PC-3 (cell line): ENCODE data around the gene OR52N1. TPM values are rescaled to one million over a fixed set of nuclear protein-coding genes. Genes with fewer than 3 reads are reported as not detected.

ENCODE experiments used
- ATAC-seq: fragments of 200-7000 bp; cut with Tn5 transposase; 2 replicates; pipeline ENCODE4 v1.9.1; 2020; ENCODE audit warnings: mild to moderate bottlenecking, moderate library complexity
- Bru-seq: library from RNA; stranded (reverse); fragments of 400-500 nt; gene quantifications from one replicate; lab custom pipeline; 2021; lab: Mats Ljungman, UMichigan
- BruChase-seq, 2 experiments: library from RNA; stranded (reverse); fragments of 400-500 nt; gene quantifications; one replicate each; lab custom pipeline; 2021; lab: Mats Ljungman, UMichigan
- BruUV-seq: library from RNA; stranded (reverse); fragments of 400-500 nt; replicated peaks from 2 replicates; lab custom pipeline; 2021; lab: Mats Ljungman, UMichigan
- CTCF ChIA-PET: fragments of 300-600 bp; sonication (Branson Sonifier 250); formaldehyde crosslinking; loops from one replicate; lab custom pipeline; 2022; ENCODE audit warnings: antibody characterized with exemption; lab: Charles Lee
- POLR2A ChIA-PET: fragments of 300-600 bp; sonication (Branson Sonifier 250); formaldehyde crosslinking; loops from one replicate; lab custom pipeline; 2022; ENCODE audit warnings: antibody characterized with exemption; ENCODE audit not compliant: unreplicated experiment; lab: Charles Lee
- DNase-seq: peaks from one replicate; pipeline ENCODE4 v3.0.0-alpha.2; 2015
- H2AFZ ChIP-seq: fragments of 300-600 bp; sonication (generic); 2 replicates; pipeline ENCODE4 v1.6.0; 2016; ENCODE audit warnings: antibody characterized with exemption, low read length
- H3F3A ChIP-seq: fragments of 300-600 bp; sonication (generic); one replicate; pipeline ENCODE4 v1.6.0; 2017; ENCODE audit warnings: antibody characterized with exemption, low read length, control low read depth, mild to moderate bottlenecking; ENCODE audit not compliant: unreplicated experiment
- H3K27ac ChIP-seq: fragments of 300-600 bp; sonication (generic); 2 replicates; pipeline ENCODE4 v1.5.1; 2016; ENCODE audit warnings: mild to moderate bottlenecking, low read length
- H3K27me3 ChIP-seq: fragments of 300-600 bp; sonication (generic); 2 replicates; pipeline ENCODE4 v1.6.1; 2016; ENCODE audit warnings: low read length, mixed read lengths
- H3K36me3 ChIP-seq: fragments of 300-600 bp; sonication (generic); 2 replicates; pipeline ENCODE4 v1.6.1; 2016; ENCODE audit warnings: low read depth, mixed run types, low read length, mixed read lengths
- H3K4me1 ChIP-seq: fragments of 300-600 bp; sonication (generic); 2 replicates; pipeline ENCODE4 v1.5.1; 2016; ENCODE audit warnings: low read length; ENCODE audit not compliant: insufficient read depth
- H3K4me2 ChIP-seq: fragments of 300-600 bp; sonication (generic); 2 replicates; pipeline ENCODE4 v1.6.0; 2016; ENCODE audit warnings: low read length
- H3K4me3 ChIP-seq: fragments of 300-600 bp; sonication (generic); 2 replicates; pipeline ENCODE4 v1.5.1; 2016; ENCODE audit warnings: mild to moderate bottlenecking, low read length, mixed read lengths
- H3K79me2 ChIP-seq: fragments of 300-600 bp; sonication (generic); 2 replicates; pipeline ENCODE4 v1.6.1; 2017; ENCODE audit warnings: low read length, mixed read lengths
- H3K9ac ChIP-seq: fragments of 300-600 bp; sonication (generic); 2 replicates; pipeline ENCODE4 v1.6.0; 2016; ENCODE audit warnings: mild to moderate bottlenecking, low read length
- H3K9me2 ChIP-seq: fragments of 300-600 bp; sonication (generic); replicated peaks from 2 replicates; pipeline ENCODE4 v1.6.1; 2016; ENCODE audit warnings: mixed run types, low read length, mixed read lengths
- H3K9me3 ChIP-seq: fragments of 300-600 bp; sonication (generic); 2 replicates; pipeline ENCODE4 v1.6.1; 2016; ENCODE audit warnings: low read length, mixed read lengths
- H4K20me1 ChIP-seq: fragments of 300-600 bp; sonication (generic); 2 replicates; pipeline ENCODE4 v1.6.1; 2016; ENCODE audit warnings: low read length, mixed read lengths
- CTCF ChIP-seq: fragments of 300-600 bp; sonication (generic); conservative IDR thresholded peaks from 2 replicates; pipeline ENCODE4 v1.5.1; 2017; ENCODE audit warnings: antibody characterized with exemption, low read depth, mild to moderate bottlenecking, low read length
- EZH2 ChIP-seq: fragments of 300-600 bp; sonication (generic); IDR thresholded peaks from one replicate; pipeline ENCODE4 v1.6.1; 2017; ENCODE audit warnings: antibody characterized with exemption, mild to moderate bottlenecking, low read length; ENCODE audit not compliant: unreplicated experiment
- EZH2phosphoT487 ChIP-seq: fragments of 300-600 bp; sonication (generic); IDR thresholded peaks from 2 replicates; pipeline ENCODE4 v1.6.1; 2018; ENCODE audit warnings: mild to moderate bottlenecking, antibody characterized with exemption, low read length, borderline replicate concordance
- intact Hi-C: fragments of 100-400 bp; cut with micrococcal nuclease; formaldehyde crosslinking; loops from 2 replicates; pipeline ENCODE4 v1.9.0; 2023
- long read RNA-seq: library from polyadenylated mRNA; unstranded; transcript quantifications from one replicate; pipeline ENCODE4 v2.0.0, GENCODE V29; 2021; ENCODE audit not compliant: unreplicated experiment
- total RNA-seq: library from RNA; depleted of rRNA; stranded (reverse); fragments of >200 nt; gene quantifications from 2 replicates; pipeline ENCODE4 v1.2.3, GENCODE V29; 2014; rRNA removed

The OR52N1 gene
- not detected in 2 replicates for total RNA-seq
- not detected for Bru-seq, nascent RNA
- BruChase-seq, experiment 1, labeled RNA remaining after a 6-hour chase = not detected
- percentile 19 among the genes with signal in this experiment for BruChase-seq, experiment 2, labeled RNA remaining after a 2-hour chase
- long read RNA-seq = 0 reads

- Histone ChIP-seq H3K79me2 (no peaks in the 10 kb centered on the region), H3K4me3 (no peak within 1 kb of the TSS), H3K9me3 (no peaks in the 10 kb centered on the region), H4K20me1 (no peaks in the 10 kb centered on the region), H3K4me1 (no peaks in the 10 kb centered on the region), H3K36me3 (no peaks in the 10 kb centered on the region), H3K27me3 (no peaks in the 10 kb centered on the region), H3K27ac (no peak within 1 kb of the TSS), H3K4me2 (no peak within 1 kb of the TSS), H3K9me2 (no peaks in the 10 kb centered on the region), H3K9ac (no peak within 1 kb of the TSS), H2AFZ (no peak within 1 kb of the TSS), H3F3A (no peaks in the 10 kb centered on the region)
- TF ChIP-seq CTCF (no peak), EZH2phosphoT487 (no peak)
- DNase-seq (no peak), ATAC-seq (no peak)
- CTCF ChIA-PET = no interaction called here
- BruUV-seq = no TSS peak
- intact Hi-C loops = no loop called here
- POLR2A ChIA-PET = no interaction called here
These were observed at the start of gene OR52N1 for GRCh38 chr11:5791165-5791564. Gene OR52N1, minus strand, starts transcription at chr11:5791265. Its CDS starts 2,449 bp downstream, at chr11:5788816.

- TF ChIP-seq EZH2 (no peak), EZH2phosphoT487 (no peak), CTCF (no peak)
- H3K36me3 ChIP-seq = no peaks in the 10 kb centered on the region
- H3K4me2 ChIP-seq = no peak overlapping the region
- no peak overlapping the region for H2AFZ ChIP-seq
- H3F3A ChIP-seq = no peaks in the 10 kb centered on the region
- H3K4me1 ChIP-seq = no peaks in the 10 kb centered on the region
- no peaks in the 10 kb centered on the region for H3K9me3 ChIP-seq
- no peaks in the 10 kb centered on the region for H3K9me2 ChIP-seq
- H3K4me3 ChIP-seq = no peak overlapping the region
- DNase-seq (no peak), ATAC-seq (no peak)
- H3K27ac ChIP-seq = no peak overlapping the region
- ChIA-PET POLR2A (no interaction called here), CTCF (no interaction called here)
- no peaks in the 10 kb centered on the region for H3K27me3 ChIP-seq
- H3K9ac ChIP-seq = no peak overlapping the region
- intact Hi-C loops = no loop called here
- no TSS peak for BruUV-seq
- H4K20me1 ChIP-seq = no peaks in the 10 kb centered on the region
- no peaks in the 10 kb centered on the region for H3K79me2 ChIP-seq
These were observed 46.6 kb upstream of the OR52N1 start for GRCh38 chr11:5837695-5838094.

- no TSS peak for BruUV-seq
- POLR2A ChIA-PET = no interaction called here
- Histone ChIP-seq H3K9me3 (no peaks in the 10 kb centered on the region), H3F3A (no peaks in the 10 kb centered on the region), H2AFZ (no peak overlapping the region), H3K27me3 (no peaks in the 10 kb centered on the region), H3K4me3 (no peak overlapping the region), H3K4me2 (no peak overlapping the region), H3K36me3 (no peaks in the 10 kb centered on the region), H3K9ac (no peak overlapping the region), H3K79me2 (no peaks in the 10 kb centered on the region), H3K27ac (no peak overlapping the region), H3K9me2 (no peaks in the 10 kb centered on the region), H3K4me1 (no peaks in the 10 kb centered on the region), H4K20me1 (no peaks in the 10 kb centered on the region)
- TF ChIP-seq EZH2 = no peak
- TF ChIP-seq CTCF = no peak
- TF ChIP-seq EZH2phosphoT487 = no peak
- CTCF ChIA-PET = no interaction called here
- intact Hi-C loops = no loop called here
- ATAC-seq = no peak
- no peak for DNase-seq
These were observed 42.4 kb upstream of the OR52N1 start for GRCh38 chr11:5833446-5833845.
